DOHH2 (cell line): ENCODE data around the gene MRPL45.

Experiments
- H3F3A ChIP-seq: fragments of 200-600 bp; sonication (generic), shearing (Covaris generic); 2 replicates; pipeline ENCODE4 v1.6.0; 2016; ENCODE audit warnings: antibody characterized with exemption, mild to moderate bottlenecking; ENCODE audit not compliant: control insufficient read depth, insufficient read depth
- H3K27ac ChIP-seq: fragments of 200-600 bp; sonication (generic); 2 replicates; pipeline ENCODE4 v1.5.1; 2014; ENCODE audit warnings: low read depth, mild to moderate bottlenecking, low read length, moderate library complexity
- H3K27me3 ChIP-seq: fragments of 200-600 bp; sonication (generic); 2 replicates; pipeline ENCODE4 v1.6.1; 2014; ENCODE audit warnings: mild to moderate bottlenecking, low read length, mixed read lengths; ENCODE audit not compliant: control insufficient read depth
- H3K36me3 ChIP-seq: fragments of 200-600 bp; sonication (generic); 2 replicates; pipeline ENCODE4 v1.6.1; 2014; ENCODE audit warnings: mild to moderate bottlenecking, low read length, moderate library complexity, mixed read lengths; ENCODE audit not compliant: control insufficient read depth
- H3K4me1 ChIP-seq: fragments of 200-600 bp; sonication (generic); 2 replicates; pipeline ENCODE4 v1.6.1; 2014; ENCODE audit warnings: mild to moderate bottlenecking, low read length, mixed read lengths; ENCODE audit not compliant: control insufficient read depth
- H3K4me2 ChIP-seq: fragments of 200-600 bp; sonication (generic); 2 replicates; pipeline ENCODE4 v1.6.0; 2014; ENCODE audit warnings: mild to moderate bottlenecking, low read length, moderate library complexity
- H3K4me3 ChIP-seq: fragments of 200-600 bp; sonication (generic); 2 replicates; pipeline ENCODE4 v1.5.1; 2014; ENCODE audit warnings: mild to moderate bottlenecking, low read length, mixed read lengths
- H3K79me2 ChIP-seq: fragments of 200-600 bp; sonication (generic); 2 replicates; pipeline ENCODE4 v1.6.1; 2014; ENCODE audit warnings: mild to moderate bottlenecking, low read length, mixed read lengths; ENCODE audit not compliant: control insufficient read depth
- H3K9me2 ChIP-seq: fragments of 200-600 bp; sonication (generic); replicated peaks from 2 replicates; pipeline ENCODE4 v1.6.1; 2014; ENCODE audit warnings: mild to moderate bottlenecking, low read length, mixed read lengths; ENCODE audit not compliant: control insufficient read depth
- H3K9me3 ChIP-seq: fragments of 200-600 bp; sonication (generic); 2 replicates; pipeline ENCODE4 v1.6.1; 2014; ENCODE audit warnings: antibody characterized with exemption, low read length, mixed read lengths; ENCODE audit not compliant: control insufficient read depth, insufficient read depth
- H4K20me1 ChIP-seq: fragments of 200-600 bp; sonication (generic); 2 replicates; pipeline ENCODE4 v1.6.0; 2014; ENCODE audit warnings: low read depth, mild to moderate bottlenecking, antibody characterized with exemption, low read length, moderate library complexity; ENCODE audit not compliant: control insufficient read depth, insufficient read depth
- EZH2phosphoT487 ChIP-seq: fragments of 200-600 bp; sonication (generic); IDR thresholded peaks from 2 replicates; pipeline ENCODE4 v1.6.1; 2017; ENCODE audit warnings: borderline replicate concordance, mild to moderate bottlenecking, antibody characterized with exemption, low read length, moderate library complexity, mixed read lengths
- TF ChIP-seq, protein P1 (sequence below): fragments of 200-600 bp; sonication (generic); IDR thresholded peaks from one replicate; pipeline ENCODE4 v1.5.1; 2014; ENCODE audit warnings: antibody characterized with exemption, mild to moderate bottlenecking, low read depth, low read length; ENCODE audit not compliant: poor library complexity, severe bottlenecking

MRPL45 gene

DNA sequence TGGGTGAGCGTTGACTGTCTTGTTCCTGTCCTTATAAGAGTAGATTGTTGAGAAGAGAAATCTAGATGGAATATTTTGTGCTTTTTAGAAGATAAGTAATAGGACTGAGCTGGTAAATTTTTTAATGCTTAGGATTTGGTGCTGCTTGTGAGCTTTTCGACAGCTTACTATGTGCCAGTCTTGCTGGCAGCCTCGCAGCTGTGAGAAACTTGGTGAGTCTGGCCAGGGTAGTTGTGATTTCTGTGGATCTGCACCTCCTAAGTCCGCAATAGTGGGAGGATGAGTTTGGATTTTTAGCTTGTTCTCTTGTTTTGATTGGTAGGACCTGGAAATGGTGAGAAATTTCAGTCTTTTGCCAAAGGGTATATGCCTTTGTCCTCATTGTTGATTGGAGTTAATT, 58.3 kb downstream of the MRPL45 start:
- Histone ChIP-seq H4K20me1 (peaks cover 5% of the 10 kb centered on the region), H3F3A (no peaks in the 10 kb centered on the region), H3K27me3 (no peaks in the 10 kb centered on the region), H3K4me3 (no peak overlapping the region; the same call in 1 of the 2 replicates), H3K4me2 (peak overlapping the region; percentile 79; the same call in 1 of the 2 replicates), H3K9me3 (no peaks in the 10 kb centered on the region), H3K79me2 (peaks cover 67% of the 10 kb centered on the region), H3K27ac (no peak overlapping the region), H3K4me1 (peaks cover 38% of the 10 kb centered on the region), H3K36me3 (no peaks in the 10 kb centered on the region), H3K9me2 (no peaks in the 10 kb centered on the region)
- no peak for TF ChIP-seq EZH2phosphoT487
- TF ChIP-seq, protein P1, sequence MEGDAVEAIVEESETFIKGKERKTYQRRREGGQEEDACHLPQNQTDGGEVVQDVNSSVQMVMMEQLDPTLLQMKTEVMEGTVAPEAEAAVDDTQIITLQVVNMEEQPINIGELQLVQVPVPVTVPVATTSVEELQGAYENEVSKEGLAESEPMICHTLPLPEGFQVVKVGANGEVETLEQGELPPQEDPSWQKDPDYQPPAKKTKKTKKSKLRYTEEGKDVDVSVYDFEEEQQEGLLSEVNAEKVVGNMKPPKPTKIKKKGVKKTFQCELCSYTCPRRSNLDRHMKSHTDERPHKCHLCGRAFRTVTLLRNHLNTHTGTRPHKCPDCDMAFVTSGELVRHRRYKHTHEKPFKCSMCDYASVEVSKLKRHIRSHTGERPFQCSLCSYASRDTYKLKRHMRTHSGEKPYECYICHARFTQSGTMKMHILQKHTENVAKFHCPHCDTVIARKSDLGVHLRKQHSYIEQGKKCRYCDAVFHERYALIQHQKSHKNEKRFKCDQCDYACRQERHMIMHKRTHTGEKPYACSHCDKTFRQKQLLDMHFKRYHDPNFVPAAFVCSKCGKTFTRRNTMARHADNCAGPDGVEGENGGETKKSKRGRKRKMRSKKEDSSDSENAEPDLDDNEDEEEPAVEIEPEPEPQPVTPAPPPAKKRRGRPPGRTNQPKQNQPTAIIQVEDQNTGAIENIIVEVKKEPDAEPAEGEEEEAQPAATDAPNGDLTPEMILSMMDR: no peak

DNA sequence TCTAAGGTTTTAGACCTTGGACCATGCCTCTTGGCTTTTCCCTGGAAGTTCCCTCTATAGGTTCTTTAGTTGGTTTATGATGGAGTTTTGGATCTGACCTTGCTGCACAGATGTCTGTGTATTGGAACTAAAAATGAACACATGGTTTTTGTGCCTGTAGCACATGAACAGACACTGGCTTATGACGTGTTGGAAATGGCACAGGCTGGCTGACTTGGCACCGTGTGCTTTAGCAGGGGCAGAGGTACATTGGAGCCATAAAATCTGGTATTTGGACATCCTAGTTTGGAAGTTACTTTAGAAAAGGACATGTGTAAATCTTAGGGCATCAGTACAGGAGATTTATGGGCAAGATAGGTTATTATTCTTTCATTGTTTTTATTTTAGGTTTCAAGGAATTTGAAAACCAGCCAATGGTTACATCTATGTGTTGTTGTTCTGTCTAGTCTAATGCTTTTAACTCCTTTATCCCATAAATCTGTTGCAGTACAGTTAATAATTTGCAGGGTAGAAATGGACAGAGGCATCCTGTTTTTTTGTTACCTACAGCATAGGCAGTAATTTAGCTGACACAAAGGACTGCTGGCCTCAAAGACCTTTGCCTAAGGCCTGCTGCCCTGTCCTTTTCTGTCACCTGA, 60.6 kb downstream of the MRPL45 start:
- H3K27me3 ChIP-seq: no peaks in the 10 kb centered on the region
- no peaks in the 10 kb centered on the region for H3K9me3 ChIP-seq
- peaks cover 3% of the 10 kb centered on the region; the same call in 1 of the 2 replicates for H3K36me3 ChIP-seq
- H3K4me1 ChIP-seq: peaks cover 30% of the 10 kb centered on the region
- no peak overlapping the region for H3K4me3 ChIP-seq
- H3K79me2 ChIP-seq: peaks cover 60% of the 10 kb centered on the region
- no peak overlapping the region for H3K27ac ChIP-seq
- no peaks in the 10 kb centered on the region for H3F3A ChIP-seq
- peaks cover 5% of the 10 kb centered on the region for H4K20me1 ChIP-seq
- TF ChIP-seq, protein P1: no peak
- TF ChIP-seq EZH2phosphoT487: no peak
- no peaks in the 10 kb centered on the region for H3K9me2 ChIP-seq
- no peak overlapping the region for H3K4me2 ChIP-seq

DNA sequence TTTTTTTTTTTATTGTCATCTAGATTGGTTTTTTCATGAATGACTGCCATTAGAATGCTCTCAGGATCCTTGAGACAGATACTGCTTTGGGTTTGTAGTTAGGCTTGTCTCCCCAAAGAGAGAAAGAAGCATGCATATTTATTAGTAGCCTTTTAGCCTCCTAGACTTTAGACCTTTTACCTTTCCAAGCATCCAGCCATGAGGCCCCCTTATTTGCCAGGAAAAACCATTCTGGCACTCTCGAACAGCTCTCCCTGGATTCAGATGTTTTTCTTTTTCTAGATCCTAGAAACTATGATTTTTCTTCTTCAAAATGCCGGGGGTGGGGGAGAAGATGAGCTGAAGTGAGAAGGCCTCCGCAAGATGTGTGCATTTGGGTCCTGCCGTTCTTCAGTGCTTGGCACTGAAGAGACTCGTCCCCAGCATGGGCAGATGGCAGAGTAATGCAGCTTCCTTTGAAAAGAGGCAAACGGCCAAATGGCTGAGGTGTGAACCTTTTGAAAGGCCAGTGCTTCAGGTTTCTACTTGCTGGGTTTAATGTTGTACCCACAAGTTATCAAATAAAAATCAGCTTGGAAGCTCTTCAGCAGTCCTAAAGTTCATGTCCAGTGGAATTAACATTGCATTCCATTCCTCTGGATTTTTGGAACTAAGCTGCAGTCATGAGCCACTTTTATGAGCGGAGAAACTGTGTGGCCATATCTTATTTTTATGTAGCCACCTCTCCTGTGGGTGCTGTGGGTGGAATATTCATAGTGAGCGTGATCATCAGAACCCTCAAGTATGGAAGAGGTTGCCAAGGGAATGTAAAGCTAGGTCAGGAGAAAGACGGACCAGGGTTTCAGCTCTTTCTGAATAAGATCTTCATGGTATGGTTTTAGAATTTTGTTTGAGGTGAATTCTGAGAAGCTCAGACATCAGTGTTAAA, 61.9 kb downstream of the MRPL45 start:
- Histone ChIP-seq H3K36me3 (peaks cover 3% of the 10 kb centered on the region; the same call in 1 of the 2 replicates), H3K9me3 (no peaks in the 10 kb centered on the region), H3K4me1 (peaks cover 17% of the 10 kb centered on the region), H3K4me3 (no peak overlapping the region), H3K9me2 (no peaks in the 10 kb centered on the region), H3K79me2 (peaks cover 48% of the 10 kb centered on the region), H4K20me1 (no peaks in the 10 kb centered on the region; the same call in 1 of the 2 replicates), H3K4me2 (no peak overlapping the region), H3K27me3 (no peaks in the 10 kb centered on the region), H3K27ac (no peak overlapping the region), H3F3A (no peaks in the 10 kb centered on the region)
- TF ChIP-seq, protein P1: no peak
- no peak for TF ChIP-seq EZH2phosphoT487
